ENCODE data around the gene STS.

The STS gene

DNA sequence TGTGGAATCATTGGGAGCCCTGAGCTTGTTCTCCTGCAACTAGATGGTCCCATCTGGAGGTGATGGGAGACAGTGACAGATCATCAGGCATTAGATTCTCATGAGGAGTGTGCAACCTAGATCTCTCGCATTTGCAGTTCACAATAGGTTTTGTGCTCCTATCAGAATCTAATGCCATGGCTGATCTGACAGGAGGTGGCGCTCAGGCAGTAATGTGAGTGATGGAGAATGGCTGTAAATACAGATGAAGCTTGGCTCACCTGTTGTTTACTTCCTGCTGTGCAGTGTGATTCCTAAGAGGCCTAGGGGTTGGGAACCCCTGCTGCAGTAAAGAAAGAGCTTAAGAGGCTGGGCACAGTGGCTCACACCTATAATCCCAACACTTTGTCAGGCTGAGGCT lies 42.6 kb downstream of the STS start:
- DNase-seq = no peak

DNA sequence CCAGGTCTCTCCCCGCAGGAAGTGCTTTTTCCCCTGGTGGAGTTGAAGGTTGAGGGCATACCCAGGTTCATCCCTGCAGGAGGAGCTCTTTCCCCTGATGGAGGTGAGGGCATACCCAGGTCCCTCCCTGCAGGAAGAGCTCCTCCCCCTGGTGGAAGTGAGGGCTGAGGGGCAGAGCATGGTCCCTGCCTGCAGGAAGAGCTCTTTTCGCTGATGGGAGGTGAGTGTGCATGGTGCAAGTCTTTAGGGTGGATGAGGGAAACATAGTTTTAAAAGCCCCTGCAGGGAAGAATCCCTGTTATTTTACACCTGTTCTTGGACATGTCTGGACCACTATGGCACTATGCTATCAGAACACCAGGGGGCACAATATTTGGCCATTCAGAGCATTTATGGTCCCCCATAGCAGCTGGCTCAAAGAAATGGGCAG lies 44.2 kb downstream of the STS start:
- DNase-seq = no peak

DNA sequence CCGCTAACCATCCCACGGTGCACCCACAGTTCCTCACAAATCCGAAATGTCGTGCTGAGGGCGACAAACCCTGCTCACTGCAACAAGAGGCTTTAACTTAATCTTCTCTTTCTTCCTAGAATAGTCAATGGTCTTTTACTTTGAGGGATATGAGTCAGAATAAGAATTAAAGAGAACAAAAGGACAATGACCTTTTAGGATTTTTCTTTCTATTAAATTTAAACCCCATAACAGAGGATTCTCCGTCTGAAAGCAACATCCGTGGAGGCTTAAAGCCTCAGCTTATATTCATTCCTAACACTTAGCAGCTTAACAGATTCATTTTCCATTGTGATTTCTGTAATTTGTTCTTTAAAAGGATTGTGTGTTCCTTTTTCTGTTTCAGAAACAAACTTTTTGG lies 45.4 kb downstream of the STS start:
- DNase-seq = no peak

DNA sequence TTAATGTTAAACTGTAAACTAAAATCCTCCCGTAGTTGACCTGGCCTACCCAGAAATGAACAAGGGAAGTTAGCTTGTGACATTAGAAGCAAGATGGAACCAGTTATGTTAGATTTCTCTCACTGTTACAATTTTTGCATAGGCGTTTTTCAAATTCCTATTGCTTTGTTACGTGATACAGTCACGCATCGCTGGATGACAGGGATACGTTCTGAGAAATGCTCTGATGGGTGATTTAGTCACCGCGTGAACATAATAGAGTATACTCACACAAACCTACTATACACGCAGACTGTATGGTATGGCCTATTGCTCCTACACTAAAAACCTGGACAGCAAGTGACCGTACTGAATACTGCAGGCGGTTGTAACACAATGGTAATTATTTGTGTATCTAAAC lies 47.1 kb downstream of the STS start:
- no peak for DNase-seq
